ENCODE measurements around the gene GNB3.

Gene GNB3

GRCh38 chr12:6839482-6840201 is 1.1 kb upstream of the GNB3 start:
- DNase-seq = no peak

- no peak for DNase-seq
These were observed 395 bp upstream of the GNB3 start for GRCh38 chr12:6840330-6840729.

- no peak for DNase-seq
These were observed 1.4 kb downstream of the GNB3 start for GRCh38 chr12:6842075-6842474.

GRCh38 chr12:6843118-6843902 is 2.6 kb downstream of the GNB3 start:
- no peak for DNase-seq

GRCh38 chr12:6845395-6845794 is 4.7 kb downstream of the GNB3 start:
- DNase-seq = no peak

- no peak for DNase-seq
These were observed 5.7 kb downstream of the GNB3 start for GRCh38 chr12:6846316-6846869.

- DNase-seq = no peak
These were observed 7.0 kb downstream of the GNB3 start for GRCh38 chr12:6847676-6848075.

- DNase-seq = no peak
These were observed 8.7 kb downstream of the GNB3 start for GRCh38 chr12:6849427-6849826.

- DNase-seq = no peak
These were observed 9.3 kb downstream of the GNB3 start for GRCh38 chr12:6849976-6850560.

GRCh38 chr12:6850796-6851152 is 10.0 kb downstream of the GNB3 start:
- DNase-seq = no peak

GRCh38 chr12:6851153-6851920 is 10.6 kb downstream of the GNB3 start, which contains the start of gene CDCA3:
Gene CDCA3 (minus strand): TSS chr12:6851286. CDS start chr12:6850952, 334 bp downstream.
- peak; percentile 99 for DNase-seq

- DNase-seq = peak; percentile 100
These were observed 11.4 kb downstream of the GNB3 start, which contains the start of gene USP5 for GRCh38 chr12:6851921-6852650. Gene USP5 (plus strand): TSS chr12:6852150. CDS start chr12:6852180, 30 bp downstream.

GRCh38 chr12:6852651-6853354 is 12.1 kb downstream of the GNB3 start:
- peak; percentile 56 for DNase-seq

GRCh38 chr12:6853626-6854025 is 12.9 kb downstream of the GNB3 start:
- no peak for DNase-seq

- DNase-seq = no peak
These were observed 13.3 kb downstream of the GNB3 start for GRCh38 chr12:6854036-6854435.

GRCh38 chr12:6855322-6855721 is 14.6 kb downstream of the GNB3 start:
- no peak for DNase-seq

GRCh38 chr12:6858799-6859198 is 18.1 kb downstream of the GNB3 start:
- DNase-seq = no peak

- no peak for DNase-seq
These were observed 19.4 kb downstream of the GNB3 start for GRCh38 chr12:6860116-6860515.

- no peak for DNase-seq
These were observed 20.2 kb downstream of the GNB3 start for GRCh38 chr12:6860942-6861341.

- no peak for DNase-seq
These were observed 20.7 kb downstream of the GNB3 start for GRCh38 chr12:6861391-6861790.

- DNase-seq = no peak
These were observed 22.3 kb downstream of the GNB3 start for GRCh38 chr12:6863033-6863432.
